Karpas-422 (cell line): ENCODE results near the gene ITIH1. TPM values are rescaled to one million over a fixed set of nuclear protein-coding genes. Genes with fewer than 3 reads are reported as not detected.
"Not testable (repeated sequence)": the region's sequence is repeated elsewhere in the genome, so short reads cannot be mapped to it uniquely, and the experiment has no call there.

Source experiments
- DNase-seq: peaks from one replicate; pipeline ENCODE4 v3.0.0-alpha.2; 2015
- H2AFZ ChIP-seq: fragments of 200-600 bp; sonication (generic); 2 replicates; pipeline ENCODE4 v1.6.1; 2014; ENCODE audit warnings: antibody characterized with exemption, low read length, mixed read lengths
- H3K27ac ChIP-seq: fragments of 200-600 bp; sonication (generic); 2 replicates; pipeline ENCODE4 v1.5.1; 2014; ENCODE audit warnings: mild to moderate bottlenecking, low read length, moderate library complexity
- H3K27me3 ChIP-seq: fragments of 200-600 bp; sonication (generic); 2 replicates; pipeline ENCODE4 v1.6.1; 2014; ENCODE audit warnings: low read length, mixed read lengths
- H3K36me3 ChIP-seq: fragments of 200-600 bp; sonication (generic); 2 replicates; pipeline ENCODE4 v1.6.1; 2014; ENCODE audit warnings: low read length, mixed read lengths; ENCODE audit not compliant: insufficient read depth
- H3K4me1 ChIP-seq: fragments of 200-600 bp; sonication (generic); 2 replicates; pipeline ENCODE4 v1.6.1; 2014; ENCODE audit warnings: mild to moderate bottlenecking, low read length, mixed read lengths
- H3K4me2 ChIP-seq: fragments of 200-600 bp; sonication (generic); 2 replicates; pipeline ENCODE4 v1.6.1; 2014; ENCODE audit warnings: low read length, low read depth, mild to moderate bottlenecking; ENCODE audit not compliant: poor library complexity, severe bottlenecking
- H3K4me3 ChIP-seq: fragments of 200-600 bp; sonication (generic); 2 replicates; pipeline ENCODE4 v1.5.1; 2014; ENCODE audit warnings: mild to moderate bottlenecking, antibody characterized with exemption, low read length, mixed read lengths
- H3K79me2 ChIP-seq: fragments of 200-600 bp; sonication (generic); 2 replicates; pipeline ENCODE4 v1.6.1; 2014; ENCODE audit warnings: mild to moderate bottlenecking, low read length, mixed read lengths
- H3K9ac ChIP-seq: fragments of 200-600 bp; sonication (generic); 2 replicates; pipeline ENCODE4 v1.6.0; 2014; ENCODE audit warnings: low read length
- H3K9me2 ChIP-seq: fragments of 200-600 bp; sonication (generic), shearing (Covaris generic); replicated peaks from 2 replicates; pipeline ENCODE4 v1.6.0; 2014; ENCODE audit warnings: mild to moderate bottlenecking, low read length, moderate library complexity; ENCODE audit not compliant: insufficient read depth
- H3K9me3 ChIP-seq: fragments of 300-700, 200-600 bp; sonication (generic); 2 replicates; pipeline ENCODE4 v1.6.1; 2014; ENCODE audit warnings: low read length, mixed read lengths
- H4K20me1 ChIP-seq: fragments of 200-600 bp; sonication (generic); 2 replicates; pipeline ENCODE4 v1.6.1; 2014; ENCODE audit warnings: mild to moderate bottlenecking, antibody characterized with exemption, low read length, low read depth; ENCODE audit not compliant: insufficient read depth
- total RNA-seq: library from RNA; depleted of rRNA; stranded (reverse); fragments of >200 nt; shearing (Covaris generic); gene quantifications from 2 replicates; pipeline ENCODE4 v1.2.3, GENCODE V29; 2014; ENCODE audit warnings: low replicate concordance

The ITIH1 gene
- total RNA-seq, 1 experiment from 2014 or later: not detected

GRCh38 chr3:52771334-52771681 lies 6.1 kb upstream of the ITIH1 start:
- peak; percentile 62 for DNase-seq
- peak overlapping the region; percentile 58 for H3K27ac ChIP-seq
- no peaks in the 10 kb centered on the region for H3K27me3 ChIP-seq
- H2AFZ ChIP-seq: peak overlapping the region; percentile 63
- H3K4me1 ChIP-seq: peaks cover 15% of the 10 kb centered on the region
- peaks cover 12% of the 10 kb centered on the region; the same call in 1 of the 2 replicates for H3K36me3 ChIP-seq
- H4K20me1 ChIP-seq: no peaks in the 10 kb centered on the region
- H3K79me2 ChIP-seq: peaks cover 32% of the 10 kb centered on the region
- H3K9me2 ChIP-seq: no peaks in the 10 kb centered on the region
- peak overlapping the region; percentile 89 for H3K4me2 ChIP-seq
- H3K4me3 ChIP-seq: peak overlapping the region; percentile 75
- H3K9me3 ChIP-seq: no peaks in the 10 kb centered on the region
- H3K9ac ChIP-seq: peak overlapping the region; percentile 74

- Histone ChIP-seq H3K36me3 (peaks cover 10% of the 10 kb centered on the region; the same call in 1 of the 2 replicates), H2AFZ (0 out of 2 replicates have a peak overlapping the region, but pooled peaks have one; percentile 69), H3K27me3 (no peaks in the 10 kb centered on the region), H3K4me1 (peaks cover 15% of the 10 kb centered on the region), H3K27ac (no peak overlapping the region), H3K9me2 (no peaks in the 10 kb centered on the region), H4K20me1 (no peaks in the 10 kb centered on the region), H3K9me3 (no peaks in the 10 kb centered on the region), H3K4me3 (peak overlapping the region; percentile 75; the same call in 1 of the 2 replicates), H3K79me2 (peaks cover 32% of the 10 kb centered on the region), H3K9ac (peak overlapping the region; percentile 74; the same call in 1 of the 2 replicates), H3K4me2 (peak overlapping the region; percentile 89)
- no peak for DNase-seq
Measured at GRCh38 chr3:52771702-52772101, 5.7 kb upstream of the ITIH1 start.

DNA sequence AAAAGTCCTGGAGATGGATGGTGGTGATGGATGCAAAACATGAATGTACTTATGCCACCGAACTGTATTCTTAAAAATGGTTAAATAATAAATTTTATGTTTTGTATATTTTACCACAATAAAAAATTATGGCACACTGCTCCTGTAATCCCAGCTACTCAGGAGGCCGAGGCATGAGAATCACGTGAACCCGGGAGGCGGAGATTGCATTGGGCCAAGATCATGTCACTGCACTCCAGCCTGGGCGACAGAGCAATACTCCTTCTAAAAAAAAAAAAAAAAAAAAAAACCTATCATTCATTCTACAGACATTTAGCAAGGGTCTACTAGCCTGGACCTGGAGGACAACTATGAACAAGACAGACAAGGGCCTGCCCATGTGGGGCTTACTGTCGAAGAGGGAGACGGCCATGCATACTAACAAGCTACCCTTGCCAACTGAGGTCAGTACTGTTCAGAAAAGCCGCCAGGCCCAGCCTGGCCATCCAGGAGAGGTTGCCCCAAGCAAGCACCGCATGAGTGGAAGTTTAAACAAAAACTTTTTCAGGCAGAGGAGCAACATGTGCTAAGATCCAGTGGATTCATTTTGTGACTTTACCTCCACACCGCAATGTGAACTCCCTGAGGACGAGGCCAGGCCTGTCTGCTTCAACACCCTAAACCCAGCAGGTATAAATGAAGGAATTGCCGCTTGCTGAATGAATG lies 3.9 kb upstream of the ITIH1 start:
- Histone ChIP-seq H3K4me2 (no peak overlapping the region), H3K4me3 (no peak overlapping the region), H3K9me3 (no peaks in the 10 kb centered on the region), H3K36me3 (peaks cover 1% of the 10 kb centered on the region; the same call in 1 of the 2 replicates), H3K79me2 (peaks cover 22% of the 10 kb centered on the region), H3K27ac (no peak overlapping the region), H2AFZ (no peak overlapping the region), H3K4me1 (peaks cover 15% of the 10 kb centered on the region), H3K27me3 (no peaks in the 10 kb centered on the region), H4K20me1 (no peaks in the 10 kb centered on the region), H3K9ac (no peak overlapping the region), H3K9me2 (no peaks in the 10 kb centered on the region)
- DNase-seq: no peak

- no peaks in the 10 kb centered on the region for H4K20me1 ChIP-seq
- no peak overlapping the region for H3K4me2 ChIP-seq
- H3K27me3 ChIP-seq: no peaks in the 10 kb centered on the region
- no peaks in the 10 kb centered on the region for H3K9me3 ChIP-seq
- H3K27ac ChIP-seq: no peak overlapping the region
- H3K79me2 ChIP-seq: peaks cover 15% of the 10 kb centered on the region
- no peak overlapping the region for H3K9ac ChIP-seq
- DNase-seq: no peak
- no peaks in the 10 kb centered on the region for H3K9me2 ChIP-seq
- H2AFZ ChIP-seq: no peak overlapping the region
- peaks cover 16% of the 10 kb centered on the region for H3K4me1 ChIP-seq
- no peaks in the 10 kb centered on the region for H3K36me3 ChIP-seq
- no peak overlapping the region for H3K4me3 ChIP-seq
Measured at GRCh38 chr3:52774066-52774713, 3.2 kb upstream of the ITIH1 start.

DNA sequence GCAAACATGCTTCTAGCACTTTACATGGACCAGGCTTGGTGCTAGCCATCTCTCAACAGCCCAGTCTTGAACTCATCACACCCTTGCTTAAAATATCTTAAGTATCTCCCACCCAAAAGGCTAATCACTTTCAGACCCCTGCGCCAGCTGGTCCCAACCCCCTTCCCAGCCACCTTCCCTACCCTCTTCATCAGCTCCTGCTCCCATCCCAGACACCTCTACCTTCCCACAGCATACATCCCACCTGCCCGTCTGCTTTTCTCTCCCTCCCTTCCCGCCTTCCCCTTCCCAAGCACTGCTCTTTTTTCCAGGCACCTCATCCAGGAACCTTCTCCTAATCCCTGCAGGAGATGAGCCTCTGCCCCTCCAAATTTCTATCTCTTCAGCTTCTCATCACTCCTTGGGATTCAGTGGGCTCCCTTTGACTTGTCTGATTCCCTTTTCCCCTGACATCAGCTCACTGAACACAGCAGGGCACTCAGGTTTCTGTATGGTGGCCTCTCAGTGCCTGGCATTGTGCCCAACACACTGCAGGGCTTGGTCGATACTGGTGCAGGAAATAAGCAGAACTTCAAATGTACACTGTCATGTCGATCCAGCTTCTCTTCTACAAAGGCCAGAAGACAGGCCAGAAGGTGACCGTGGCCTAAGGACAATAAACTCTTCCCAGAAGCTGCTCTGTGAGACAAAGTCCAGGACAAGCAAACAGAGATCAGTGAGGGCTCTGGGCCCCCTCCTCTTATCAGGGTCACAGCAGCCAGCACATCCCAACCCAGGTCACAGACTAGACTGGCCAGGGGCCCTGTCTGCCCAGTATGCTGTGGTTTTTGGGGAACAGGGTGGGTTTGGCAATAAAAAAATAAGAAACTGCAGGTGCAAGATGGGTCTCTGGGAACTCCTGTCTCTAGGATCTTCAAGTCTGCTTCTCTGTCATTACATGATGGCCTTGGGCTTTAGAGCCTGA lies 2.2 kb upstream of the ITIH1 start:
- H3K27ac ChIP-seq: no peak overlapping the region
- no peaks in the 10 kb centered on the region for H4K20me1 ChIP-seq
- H3K9me3 ChIP-seq: no peaks in the 10 kb centered on the region
- H3K27me3 ChIP-seq: no peaks in the 10 kb centered on the region
- H3K9me2 ChIP-seq: no peaks in the 10 kb centered on the region
- peaks cover 12% of the 10 kb centered on the region for H3K4me1 ChIP-seq
- H3K4me3 ChIP-seq: no peak overlapping the region
- no peak overlapping the region for H3K4me2 ChIP-seq
- H3K79me2 ChIP-seq: peaks cover 5% of the 10 kb centered on the region
- no peak for DNase-seq
- no peak overlapping the region for H3K9ac ChIP-seq
- H2AFZ ChIP-seq: no peak overlapping the region
- no peaks in the 10 kb centered on the region for H3K36me3 ChIP-seq

- H4K20me1 ChIP-seq: no peaks in the 10 kb centered on the region
- peak overlapping the region; percentile 34; the same call in 1 of the 2 replicates for H2AFZ ChIP-seq
- no peak overlapping the region for H3K27ac ChIP-seq
- no peaks in the 10 kb centered on the region for H3K79me2 ChIP-seq
- peaks cover 12% of the 10 kb centered on the region for H3K4me1 ChIP-seq
- no peaks in the 10 kb centered on the region for H3K36me3 ChIP-seq
- H3K9ac ChIP-seq: no peak overlapping the region
- H3K4me3 ChIP-seq: no peak overlapping the region
- H3K4me2 ChIP-seq: no peak overlapping the region
- H3K9me2 ChIP-seq: no peaks in the 10 kb centered on the region
- no peaks in the 10 kb centered on the region for H3K27me3 ChIP-seq
- DNase-seq: no peak
- no peaks in the 10 kb centered on the region for H3K9me3 ChIP-seq
Measured at GRCh38 chr3:52775877-52776276, 1.5 kb upstream of the ITIH1 start.

DNA sequence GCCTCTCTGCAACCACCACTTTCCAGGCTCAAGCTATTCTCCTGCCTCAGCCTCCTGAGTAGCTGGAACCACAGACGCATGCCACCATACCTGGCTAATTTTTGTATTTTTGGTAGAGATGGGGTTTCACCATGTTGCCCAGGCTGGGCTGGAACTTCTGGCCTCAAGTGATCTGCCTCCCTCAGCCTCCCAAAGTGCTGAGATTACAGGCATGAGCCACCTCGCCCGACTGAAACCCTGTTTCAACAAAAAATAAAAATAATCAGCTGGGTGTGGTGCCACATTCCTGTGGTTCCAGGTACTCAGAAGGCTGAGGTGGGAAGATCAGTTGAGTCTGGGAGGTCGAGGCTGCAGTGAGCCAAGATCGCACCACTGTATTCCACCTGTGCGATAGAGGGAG lies 913 bp upstream of the ITIH1 start:
- H3K9me3 ChIP-seq, H3K4me1 ChIP-seq, H3K79me2 ChIP-seq, H3K9me2 ChIP-seq, H3K4me2 ChIP-seq, H3K36me3 ChIP-seq, H3K4me3 ChIP-seq, DNase-seq, H3K9ac ChIP-seq, H4K20me1 ChIP-seq, H3K27me3 ChIP-seq, H3K27ac ChIP-seq, H2AFZ ChIP-seq: not testable (repeated sequence)
